Measurements from ENCODE around the gene NXPE1.
"Not testable (repeated sequence)": the region's sequence is repeated elsewhere in the genome, so short reads cannot be mapped to it uniquely, and the experiment has no call there.

The NXPE1 gene

DNA sequence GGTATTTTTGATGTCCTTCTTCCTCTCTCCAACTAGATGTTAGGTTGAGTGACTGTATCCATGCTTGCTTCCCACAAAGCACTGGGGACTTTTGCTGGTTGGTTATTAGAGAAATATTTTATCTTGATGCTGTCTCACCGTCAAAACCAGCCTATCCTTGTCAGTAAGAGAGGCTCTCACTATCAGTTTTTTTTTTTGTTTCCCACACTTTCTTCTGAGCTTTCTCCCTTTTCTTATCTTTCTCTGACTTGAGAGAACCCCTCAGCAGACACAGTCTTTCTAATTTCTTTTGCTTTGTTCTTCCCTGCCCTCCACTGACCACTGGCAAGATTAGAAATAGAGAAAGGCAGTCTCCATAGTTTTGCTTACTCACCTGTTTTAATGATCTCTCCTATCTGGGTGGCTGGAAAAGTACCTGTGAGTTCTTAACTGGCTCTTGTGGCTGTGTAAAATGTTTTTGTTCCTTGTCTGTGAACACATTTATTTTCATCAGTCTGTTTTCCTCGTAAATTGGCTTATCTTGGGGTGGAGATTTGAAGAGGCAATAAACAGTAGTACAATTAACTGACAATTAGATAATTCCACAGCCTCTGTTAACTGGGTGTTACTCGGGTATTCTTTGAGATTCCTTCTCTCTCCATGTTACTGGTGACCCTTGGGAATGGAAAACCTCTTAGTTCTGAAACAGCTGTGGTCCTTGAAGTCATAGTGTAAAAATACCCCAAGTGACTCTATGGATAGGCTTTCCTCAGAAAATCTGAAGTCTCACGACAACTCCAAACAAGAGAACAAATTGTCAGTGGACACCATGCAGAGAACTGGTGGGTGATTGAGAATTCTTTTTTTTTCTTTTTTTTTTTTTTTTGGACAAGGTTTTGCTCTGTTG is at the start of gene NXPE1:
NXPE1 (minus strand) TSS at position 457 of the 886 bp plus-strand sequence. CDS start 8,680 bp downstream, outside the sequence.
- no peak for DNase-seq (ENCODE audit: low read depth)

DNA sequence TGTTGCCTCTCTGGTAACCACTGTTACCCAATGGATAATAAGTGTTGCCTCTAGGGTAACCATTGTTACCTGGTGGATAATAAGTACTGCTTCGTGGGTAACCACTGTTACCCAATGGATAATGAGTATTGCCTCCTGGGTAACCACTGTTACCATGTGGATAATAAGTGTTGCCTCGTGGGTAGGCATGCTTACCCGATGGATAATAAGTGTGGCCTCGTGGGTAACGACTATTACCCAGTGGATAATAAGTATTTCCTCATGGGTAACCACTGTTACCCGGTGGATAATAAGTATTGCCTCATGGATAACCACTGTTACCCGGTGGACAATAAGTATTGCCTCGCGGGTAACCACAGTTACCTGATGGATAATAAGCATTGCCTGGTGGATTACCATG is 49.7 kb upstream of the NXPE1 start:
- DNase-seq (ENCODE audit: low read depth): no peak

DNA sequence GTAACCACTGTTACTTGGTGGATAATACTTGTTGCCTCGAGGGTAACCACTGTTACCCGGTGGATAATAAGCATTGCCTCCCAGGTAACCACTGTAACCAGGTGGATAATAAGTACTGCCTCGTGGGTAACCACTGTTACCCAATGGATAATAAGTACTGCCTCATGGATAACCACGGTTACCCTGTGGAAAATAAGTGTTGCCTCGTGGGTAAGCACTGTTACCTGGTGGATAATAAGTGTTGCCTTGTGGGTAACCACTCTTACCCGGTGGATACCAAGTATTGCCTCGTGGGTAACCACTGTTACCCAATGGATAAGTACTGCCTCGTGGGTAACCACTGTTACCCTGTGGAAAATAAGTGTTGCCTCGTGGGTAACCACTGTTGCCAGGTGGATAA is 48.9 kb upstream of the NXPE1 start:
- DNase-seq (ENCODE audit: low read depth): not testable (repeated sequence)

DNA sequence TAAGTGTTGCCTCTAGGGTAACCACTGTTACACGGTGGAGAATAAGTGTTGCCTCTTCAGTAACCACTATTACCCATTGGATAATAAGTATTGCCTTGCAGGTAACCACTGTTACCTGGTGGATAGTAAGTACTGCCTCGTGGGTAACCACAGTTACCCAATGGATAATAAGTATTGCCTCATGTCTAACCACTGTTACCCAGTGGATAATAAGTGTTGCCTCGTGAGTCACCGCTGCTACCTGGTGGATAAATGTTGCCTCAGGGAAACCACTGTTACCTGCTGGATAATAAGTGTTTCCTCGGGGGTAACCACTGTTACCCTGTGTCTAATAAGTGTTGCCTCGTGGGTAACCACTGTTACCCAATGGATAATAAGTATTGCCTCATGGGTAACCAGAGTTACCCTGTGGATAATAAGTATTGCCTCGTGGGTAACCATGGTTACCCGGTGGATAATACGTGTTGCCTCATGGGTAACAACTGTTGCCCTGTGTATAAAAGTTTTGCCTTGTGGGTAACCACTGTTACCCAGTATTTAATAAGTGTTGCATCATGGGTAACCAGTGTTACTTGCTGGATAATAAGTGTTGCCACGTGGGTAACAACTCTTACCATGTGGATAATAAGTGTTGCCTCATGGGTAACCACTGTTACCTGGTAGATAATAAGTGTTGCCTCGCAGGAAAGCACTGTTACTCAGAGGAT is 48.2 kb upstream of the NXPE1 start:
- DNase-seq (ENCODE audit: low read depth): no peak

DNA sequence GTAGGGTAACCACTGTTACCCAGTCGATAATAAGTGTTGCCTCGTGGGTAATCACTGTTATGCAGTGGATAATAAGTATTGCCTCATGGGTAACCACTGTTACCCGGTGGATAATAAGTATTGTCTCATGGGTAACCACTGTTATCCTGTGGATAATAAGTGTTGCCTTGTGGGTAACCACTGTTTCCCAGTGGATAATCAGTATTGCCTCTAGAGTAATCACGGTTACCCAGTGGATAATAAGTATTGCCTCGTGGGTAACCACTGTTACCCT is 47.1 kb upstream of the NXPE1 start:
- not testable (repeated sequence) for DNase-seq (ENCODE audit: low read depth)

DNA sequence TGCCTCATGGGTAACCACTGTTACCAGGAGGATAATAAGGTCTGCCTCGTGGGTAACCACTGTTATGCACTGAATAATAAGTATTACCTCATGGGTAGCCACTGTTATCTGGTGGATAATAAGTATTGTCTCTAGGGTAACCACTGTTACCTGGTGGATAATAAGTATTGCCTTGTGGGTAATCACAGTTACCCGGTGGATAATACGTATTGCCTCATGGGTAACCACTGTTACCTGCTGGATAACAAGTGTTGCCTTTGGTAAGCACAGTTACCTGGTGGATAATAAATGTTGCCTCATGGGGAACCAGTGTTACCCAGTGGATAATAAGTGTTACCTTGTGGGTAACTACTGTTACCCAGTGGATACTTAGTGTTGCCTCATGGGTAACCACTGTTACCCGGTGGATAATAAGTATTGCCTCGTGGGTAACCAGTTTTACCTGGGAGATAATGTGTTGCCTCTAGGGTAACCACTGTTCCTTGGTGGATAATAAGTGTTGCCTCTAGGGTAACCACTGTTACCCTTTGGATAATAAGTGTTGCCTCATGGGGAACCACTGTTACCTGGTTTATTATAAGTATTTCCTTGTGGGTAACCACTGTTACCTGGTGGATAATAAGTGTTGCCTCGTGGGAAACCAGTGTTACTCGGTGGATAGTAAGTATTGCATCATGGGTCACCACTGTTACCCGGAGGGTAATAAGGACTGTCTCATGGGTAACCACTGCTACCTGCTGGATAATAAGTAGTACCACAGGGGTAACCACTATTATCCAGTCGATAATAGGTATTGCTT is 46.5 kb upstream of the NXPE1 start:
- DNase-seq (ENCODE audit: low read depth): no peak

DNA sequence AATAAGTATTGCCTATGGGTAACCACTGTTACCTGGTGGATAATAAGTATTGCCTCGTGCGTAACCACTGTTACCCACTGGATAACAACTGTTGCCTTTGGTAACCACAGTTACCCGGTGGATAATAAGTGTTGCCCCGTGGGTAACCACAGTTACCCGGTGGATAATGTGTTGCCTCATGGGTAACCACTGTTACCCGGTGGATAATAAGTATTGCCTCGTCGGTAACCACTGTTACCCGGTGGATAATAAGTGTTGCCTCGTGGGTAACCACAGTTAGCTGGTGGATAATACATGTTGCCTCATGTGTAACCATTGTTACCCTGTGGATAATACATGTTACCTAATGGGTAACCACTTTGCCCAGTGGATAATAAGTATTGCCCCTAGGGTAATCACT is 45.7 kb upstream of the NXPE1 start:
- no peak for DNase-seq (ENCODE audit: low read depth)

DNA sequence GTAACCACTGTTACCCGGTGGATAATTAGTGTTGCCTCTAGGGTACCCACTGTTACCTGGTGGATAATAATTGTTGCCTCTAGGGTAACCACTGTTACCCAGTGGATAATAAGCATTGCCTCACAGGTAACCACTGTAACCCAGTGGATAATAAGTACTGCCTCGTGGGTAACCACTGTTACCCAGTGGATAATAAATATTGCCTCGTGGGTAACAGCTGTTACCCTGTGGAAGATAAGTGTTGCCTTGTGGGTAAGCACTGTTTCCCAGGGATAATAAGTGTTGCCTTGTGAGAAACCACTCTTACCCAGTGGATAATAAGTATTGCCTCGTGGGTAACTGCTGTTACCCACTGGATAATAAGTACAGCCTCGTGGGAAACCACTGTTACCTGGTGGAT is 45.2 kb upstream of the NXPE1 start:
- no peak for DNase-seq (ENCODE audit: low read depth)

DNA sequence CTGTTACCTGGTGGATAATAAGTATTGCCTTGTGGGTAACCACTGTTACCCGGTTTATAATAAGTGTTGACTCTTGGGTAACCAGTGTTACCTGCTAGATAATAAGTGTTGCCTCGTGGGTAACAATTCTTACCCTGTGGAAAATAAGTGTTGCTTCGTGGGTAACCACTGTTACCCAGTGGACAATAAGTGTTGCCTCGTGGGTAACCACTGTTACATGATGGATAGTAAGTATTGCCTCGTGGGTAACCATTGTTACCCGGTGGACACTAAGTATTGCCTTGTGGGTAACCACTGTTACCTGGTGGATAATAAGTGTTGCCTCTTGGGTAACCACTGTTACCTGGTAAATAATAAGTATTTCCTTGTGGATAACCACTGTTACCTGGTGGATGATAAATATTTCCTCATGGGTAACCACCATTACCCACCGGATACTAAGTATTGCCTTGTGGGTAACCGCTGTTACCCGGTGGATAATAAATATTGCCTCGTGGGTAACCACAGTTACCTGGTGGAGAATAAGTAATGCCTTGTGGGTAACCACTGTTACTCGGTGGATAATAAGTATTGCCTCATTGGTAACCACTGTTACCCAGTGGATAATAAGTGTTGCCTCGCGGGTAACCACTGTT is 44.6 kb upstream of the NXPE1 start:
- DNase-seq (ENCODE audit: low read depth): no peak

DNA sequence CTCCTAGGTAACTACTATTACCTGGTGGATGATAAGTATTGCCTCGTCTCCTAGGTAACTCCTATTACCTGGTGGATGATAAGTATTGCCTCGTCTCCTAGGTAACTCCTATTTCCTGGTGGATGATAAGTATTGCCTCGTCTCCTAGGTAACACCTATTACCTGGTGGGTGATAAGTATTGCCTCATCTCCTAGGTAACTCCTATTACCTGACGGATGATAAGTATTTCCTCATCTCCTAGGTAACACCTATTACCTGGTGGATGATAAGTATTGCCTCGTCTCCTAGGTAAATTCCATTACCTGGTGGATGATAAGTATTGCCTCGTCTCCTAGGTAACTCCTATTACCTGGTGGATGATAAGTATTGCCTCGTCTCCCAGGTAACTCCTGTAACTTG is 43.5 kb upstream of the NXPE1 start:
- not testable (repeated sequence) for DNase-seq (ENCODE audit: low read depth)

DNA sequence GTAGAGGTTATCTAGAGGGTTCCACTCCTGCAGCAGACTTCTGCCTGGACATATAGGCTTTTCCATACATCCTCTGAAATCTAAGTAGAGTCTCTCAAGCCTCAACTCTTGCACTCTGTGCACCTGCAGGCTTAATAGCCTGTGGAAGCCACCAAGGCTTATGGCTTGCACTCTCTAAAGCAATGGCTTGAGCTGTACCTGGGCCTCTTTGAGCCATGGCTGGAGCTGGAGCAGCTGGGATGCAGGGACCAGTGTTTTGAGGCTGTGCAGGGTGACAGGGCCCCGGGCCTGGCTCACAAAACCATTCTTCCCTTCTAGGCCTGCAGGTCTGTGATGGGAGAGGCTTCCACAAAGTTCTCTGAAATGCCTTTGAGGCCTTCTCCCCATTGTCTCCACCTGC is 38.8 kb upstream of the NXPE1 start:
- no peak for DNase-seq (ENCODE audit: low read depth)

DNA sequence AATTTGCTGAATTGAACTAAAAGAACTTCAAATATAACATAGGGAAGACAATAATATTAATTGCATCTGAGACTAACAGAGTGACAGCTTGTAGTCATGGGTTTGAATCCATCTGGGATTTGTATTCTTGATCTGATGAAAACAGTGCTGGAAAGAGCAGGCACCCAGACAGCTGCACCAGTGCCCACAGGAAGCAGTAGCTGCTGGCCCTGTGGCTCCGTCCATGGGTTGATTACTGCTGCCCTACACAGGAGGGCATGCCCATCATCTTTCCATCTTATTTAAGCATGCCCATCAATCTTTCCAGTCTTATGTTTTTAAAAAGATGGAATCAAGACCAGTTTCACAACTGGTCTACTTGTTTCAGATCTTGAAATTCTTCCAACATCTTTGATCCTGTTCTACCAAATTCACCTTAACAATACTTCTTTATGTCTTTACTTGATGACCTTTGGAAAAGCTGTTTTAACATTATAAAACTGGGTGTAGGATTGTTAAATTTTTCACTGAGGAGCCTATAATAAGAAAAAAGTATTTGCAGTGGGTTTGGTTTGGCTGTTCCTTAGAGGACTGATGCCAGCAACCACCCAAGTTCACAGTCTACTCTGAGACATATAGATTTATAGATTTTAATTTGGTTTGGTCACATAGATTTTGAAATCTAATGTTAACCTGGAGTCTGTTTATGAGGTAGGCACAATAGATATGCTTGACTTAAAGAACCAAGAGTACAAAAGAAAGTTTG is 36.7 kb upstream of the NXPE1 start:
- no peak for DNase-seq (ENCODE audit: low read depth)

DNA sequence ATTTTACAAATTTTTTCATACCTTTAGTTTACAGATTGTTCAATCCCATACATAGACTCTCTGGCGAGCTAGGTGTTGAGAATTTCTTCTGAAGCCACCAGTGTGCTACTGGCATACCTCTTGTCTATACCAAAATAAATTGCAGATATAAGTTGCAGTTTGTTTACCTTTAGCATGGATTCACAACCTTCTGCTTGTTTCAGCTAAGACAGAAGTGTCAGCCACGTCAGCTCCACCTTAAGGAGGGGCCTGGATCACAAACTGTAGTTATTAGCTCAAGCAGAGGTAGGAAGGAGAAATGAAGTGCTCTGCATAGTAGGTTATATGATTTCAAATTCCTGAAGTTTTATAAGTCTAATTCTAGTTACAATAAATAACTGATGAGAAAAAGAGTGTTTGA is 35.9 kb upstream of the NXPE1 start, which contains the start of gene NXPE4:
NXPE4 (minus strand) TSS at position 216 of the 400 bp plus-strand sequence. CDS start 1,027 bp downstream, outside the sequence.
- no peak for DNase-seq (ENCODE audit: low read depth)

DNA sequence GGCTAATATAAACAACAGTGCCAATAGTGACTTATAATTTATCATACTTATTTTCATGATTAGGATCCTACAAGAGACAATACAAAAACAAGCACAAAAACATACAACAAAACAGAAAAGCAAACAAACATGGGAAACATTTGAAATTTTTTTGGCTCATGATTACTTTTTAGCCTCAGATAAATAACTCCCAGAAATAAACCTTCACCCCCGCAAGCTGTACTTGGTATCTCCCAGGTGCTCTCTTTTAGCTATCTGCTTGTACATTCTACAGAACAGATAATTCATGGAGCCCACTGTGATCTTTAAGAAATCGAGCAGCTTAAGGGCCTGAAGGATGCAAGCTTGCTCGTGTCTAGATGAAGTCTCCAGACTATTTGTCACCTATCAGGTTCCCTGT is 35.0 kb upstream of the NXPE1 start:
- DNase-seq (ENCODE audit: low read depth): no peak

DNA sequence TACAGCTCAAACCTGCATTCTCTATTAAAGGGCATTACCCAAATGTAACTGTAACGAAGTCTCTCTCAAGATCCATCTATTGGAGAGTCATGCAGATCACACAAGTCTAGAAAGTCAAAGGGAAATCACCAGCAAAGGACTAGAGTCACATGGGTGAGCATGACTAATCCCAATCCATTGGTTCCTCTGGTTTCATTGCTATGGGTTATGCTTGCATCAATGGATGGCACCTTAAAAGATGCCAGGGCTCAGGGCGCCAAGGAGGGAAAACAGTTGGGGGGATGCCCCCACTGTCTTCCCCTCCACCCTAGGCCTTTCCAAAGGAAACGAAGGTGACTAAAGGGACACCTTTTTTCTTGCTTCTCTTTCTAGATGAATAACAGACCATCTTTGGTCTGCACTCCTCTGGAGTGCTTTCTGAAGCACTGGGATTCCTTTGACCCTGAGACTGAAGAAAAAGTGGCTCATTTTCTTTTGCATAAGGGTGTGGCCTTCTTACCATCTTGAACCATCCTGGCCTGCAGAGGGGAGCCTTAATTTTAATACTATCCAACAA is 27.8 kb upstream of the NXPE1 start:
- DNase-seq (ENCODE audit: low read depth): no peak

DNA sequence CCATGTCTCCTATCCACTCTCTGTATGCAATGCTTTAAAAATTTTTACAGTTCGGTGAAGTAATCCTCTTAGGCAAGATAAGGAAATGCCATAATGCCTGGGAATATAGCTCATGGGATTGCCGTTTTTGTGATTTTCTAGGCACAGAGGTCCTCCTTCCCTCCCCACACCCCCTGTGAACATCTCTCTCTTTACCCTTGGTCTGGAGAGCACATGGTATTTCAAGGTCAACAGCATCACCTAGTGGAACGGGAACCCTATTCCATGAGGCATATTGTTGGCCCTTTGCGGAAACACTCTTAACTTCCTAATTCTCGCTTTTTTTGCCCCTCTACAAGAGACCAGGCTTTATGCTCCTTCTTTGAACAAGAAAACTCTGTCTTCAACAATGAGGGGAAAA is 27.1 kb upstream of the NXPE1 start:
- no peak for DNase-seq (ENCODE audit: low read depth)

DNA sequence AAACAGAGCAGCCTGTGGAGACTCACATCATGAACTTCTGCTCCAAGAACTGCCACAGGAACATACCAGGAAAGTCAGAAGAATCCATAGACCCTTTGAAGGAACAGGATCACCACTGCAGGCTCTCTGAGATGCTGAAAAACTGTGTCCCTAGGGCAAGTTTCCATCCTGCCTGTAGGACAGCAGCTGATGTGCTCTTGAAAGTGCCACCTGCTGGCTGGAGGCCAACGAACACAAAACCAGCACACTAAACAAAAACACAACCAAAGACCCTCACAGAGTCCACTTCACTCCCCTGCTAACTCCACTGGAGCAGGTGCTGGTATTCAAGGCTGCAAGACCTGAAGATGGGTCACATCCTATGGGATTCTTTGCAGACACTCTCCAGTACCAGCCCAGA is 12.0 kb upstream of the NXPE1 start:
- DNase-seq (ENCODE audit: low read depth): no peak

DNA sequence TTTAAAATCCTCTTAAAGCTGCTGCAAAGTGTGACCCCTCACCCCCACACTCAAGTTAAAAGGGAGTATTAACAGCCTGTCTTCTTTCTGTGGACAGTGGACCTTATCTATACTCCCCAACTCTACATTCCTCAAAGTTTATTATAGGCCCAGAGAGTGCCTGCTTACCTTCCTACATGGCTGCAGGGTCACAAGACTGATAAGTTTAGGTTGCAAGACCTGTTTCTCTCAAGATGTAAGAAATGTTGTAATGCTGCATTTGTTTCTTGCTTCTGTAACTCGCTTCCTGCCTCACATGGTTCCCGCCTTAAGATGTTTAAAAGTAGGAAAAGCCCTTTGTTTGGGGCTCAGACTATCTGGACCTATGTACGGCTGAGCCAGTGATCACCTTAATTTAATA is 10.1 kb upstream of the NXPE1 start:
- DNase-seq (ENCODE audit: low read depth): no peak

DNA sequence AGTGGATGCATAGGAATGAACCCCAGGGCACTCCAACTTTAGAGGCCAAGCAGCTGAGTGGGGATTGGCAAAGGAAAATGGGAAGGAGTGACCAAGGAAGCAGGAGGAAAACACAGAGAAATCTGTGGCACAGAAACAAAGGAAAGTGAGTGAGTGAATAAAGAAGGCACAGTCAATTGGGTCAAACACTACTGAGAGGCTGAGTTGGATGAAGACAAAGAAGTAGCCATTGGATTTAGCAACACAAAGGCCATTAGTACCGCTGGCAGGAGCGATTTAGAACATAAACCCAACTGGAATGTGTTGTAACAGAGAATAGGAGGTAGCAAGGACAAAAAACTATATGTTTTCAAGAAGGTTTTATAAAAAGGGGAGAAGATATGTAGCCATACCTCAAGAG is 6.6 kb upstream of the NXPE1 start:
- no peak for DNase-seq (ENCODE audit: low read depth)

DNA sequence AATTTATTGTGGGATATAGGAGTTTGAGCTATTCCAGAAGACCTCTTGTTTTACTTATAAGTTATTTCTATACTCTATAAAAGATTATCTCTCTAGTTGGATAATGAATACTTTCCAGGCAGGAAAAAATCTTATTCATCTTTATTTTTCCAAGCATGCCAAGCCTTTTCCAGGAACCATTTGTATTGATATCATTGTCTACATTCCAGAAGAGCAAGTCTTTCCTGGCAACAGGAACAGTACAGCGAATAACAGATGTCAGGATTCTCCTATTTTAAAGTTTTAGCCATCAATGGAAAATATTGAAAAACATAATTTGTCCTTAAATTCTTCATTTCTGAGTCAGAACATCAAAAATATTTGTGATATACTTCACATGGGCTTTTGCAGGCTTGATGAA is 5.2 kb upstream of the NXPE1 start:
- no peak for DNase-seq (ENCODE audit: low read depth)

DNA sequence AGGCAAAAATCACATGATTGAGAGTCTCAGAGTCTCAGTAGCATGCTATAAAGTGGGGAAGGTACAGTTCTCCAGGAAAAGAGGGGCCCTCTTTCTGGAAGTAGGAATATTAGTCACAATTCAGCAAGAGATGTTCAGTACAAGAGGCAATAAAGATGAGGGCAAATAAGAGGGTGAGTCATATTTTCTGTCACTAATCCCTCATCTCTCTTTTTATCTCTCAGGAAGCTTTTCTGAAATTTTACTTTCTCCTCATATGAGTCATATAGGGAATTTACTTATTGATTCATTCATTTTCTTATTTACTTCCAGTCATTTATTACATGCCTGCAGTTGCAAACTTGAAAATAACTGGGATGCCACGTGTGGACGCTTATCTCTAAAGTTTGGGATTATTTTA is 3.4 kb upstream of the NXPE1 start:
- DNase-seq (ENCODE audit: low read depth): no peak

All from activated T-helper 1 cell treated with Interleukin-2 at 50 U/mL for 16 hours (primary cell).